ENCODE measurements around the gene CLASRP. TPM values are rescaled to one million over a fixed set of nuclear protein-coding genes. Genes with fewer than 3 reads are reported as not detected.

The CLASRP gene
- total RNA-seq, 2 donors from 2014 or later = 67.1 to 90.3 TPM

GRCh38 chr19:45119582-45119981, 80.7 kb downstream of the CLASRP start:
- Mint-ChIP-seq H3K27me3 (ENCODE audit: insufficient read depth) (no peaks in the 10 kb centered on the region), H3K9me3 (no peaks in the 10 kb centered on the region), H3K4me3 (no peak overlapping the region), H3K27ac (no peak overlapping the region), H3K4me1 (peaks cover 13% of the 10 kb centered on the region), H3K36me3 (ENCODE audit: low read depth) (peaks cover 5% of the 10 kb centered on the region)
- Histone ChIP-seq H3K27me3 (ENCODE audit: control insufficient read depth, insufficient read depth, low read length, poor library complexity, severe bottlenecking) (no peaks in the 10 kb centered on the region), H3K4me3 (ENCODE audit: low read length) (no peak overlapping the region), H3K9ac (ENCODE audit: extremely low read depth, low read length, poor library complexity, severe bottlenecking) (no peak overlapping the region), H3K4me1 (ENCODE audit: control insufficient read depth, insufficient read depth, low read length) (peaks cover 5% of the 10 kb centered on the region), H3K36me3 (ENCODE audit: control insufficient read depth, insufficient read depth, low read length) (no peaks in the 10 kb centered on the region), H3K9me3 (ENCODE audit: control insufficient read depth, low read length) (no peaks in the 10 kb centered on the region), H3K27ac (ENCODE audit: low read depth, low read length) (no peak overlapping the region)
- no peak for DNase-seq
- TF ChIP-seq CTCF (conservative IDR thresholded peaks at IDR 0.05) = no peak
- WGBS, 2 experiments (ENCODE audit: insufficient coverage in 1 of 2, insufficient read length in 1 of 2) = 94 to 95% methylated on average over 4 to 6 of the region's 6 CpGs

Other genes starting within 250 kb of the CLASRP start
- gene BCAM, start 229.9 kb upstream of the CLASRP start, total RNA-seq = 10 to 100 TPM; 62.9 to 64.0 TPM
- gene NECTIN2, start 192.7 kb upstream of the CLASRP start, total RNA-seq = 100 to 1,000 TPM; 248 to 260 TPM
- 10 to 100 TPM; 88.1 to 93.8 TPM for gene TOMM40, start 147.8 kb upstream of the CLASRP start, total RNA-seq
- 1,000 to 10,000 TPM; 2,216 to 2,598 TPM for gene APOE, start 133.2 kb upstream of the CLASRP start, total RNA-seq
- 1,000 to 10,000 TPM in 1 of 2 donors, 100 to 1,000 TPM in 1; 914 to 1,040 TPM for gene APOC1, start 124.4 kb upstream of the CLASRP start, total RNA-seq
- not detected for gene APOC4, start 96.8 kb upstream of the CLASRP start, total RNA-seq
- under 1 TPM in 1 of 2 donors, not detected in 1; 0.70 TPM for gene APOC2, start 93.0 kb upstream of the CLASRP start, total RNA-seq
- gene CLPTM1, start 83.7 kb upstream of the CLASRP start, total RNA-seq = 10 to 100 TPM; 82.7 to 94.4 TPM
- gene RELB, start 37.6 kb upstream of the CLASRP start, total RNA-seq = 10 to 100 TPM in 1 of 2 donors, 1 to 10 TPM in 1; 9.5 to 14.5 TPM
- 1 to 10 TPM; 2.1 to 8.5 TPM for gene ZNF296, start 37.4 kb downstream of the CLASRP start, total RNA-seq
- gene GEMIN7, start 40.2 kb downstream of the CLASRP start, total RNA-seq = 10 to 100 TPM; 56.3 to 56.6 TPM
- 10 to 100 TPM; 23.6 to 32.5 TPM for gene PPP1R37, start 54.1 kb downstream of the CLASRP start, total RNA-seq
- gene NKPD1, start 121.9 kb downstream of the CLASRP start, total RNA-seq = under 1 TPM; 0.15 to 0.22 TPM
- gene TRAPPC6A, start 139.2 kb downstream of the CLASRP start, total RNA-seq = 10 to 100 TPM; 56.6 to 79.1 TPM
- 10 to 100 TPM in 1 of 2 donors, 1 to 10 TPM in 1; 9.4 to 11.3 TPM for gene BLOC1S3, start 139.7 kb downstream of the CLASRP start, total RNA-seq
- under 1 TPM in 1 of 2 donors, not detected in 1; 0.11 TPM for gene EXOC3L2, start 206.4 kb downstream of the CLASRP start, total RNA-seq
- 10 to 100 TPM; 74.6 to 90.6 TPM for gene MARK4, start 212.2 kb downstream of the CLASRP start, total RNA-seq

All from endodermal cell (in vitro differentiated cells).